Activated CD8-positive, alpha-beta memory T cell treated with anti-CD3 and anti-CD28 coated beads, Interleukin-2, amount 50 U/mL, for 1 hour (primary cell): ENCODE measurements around the gene SENP5.

Source experiments
- DNase-seq: peaks from one replicate; pipeline ENCODE4 v3.0.0-alpha.2; 2020; ENCODE audit errors: extremely low read depth

Gene SENP5

GRCh38 chr3:196883361-196883760 is 15.6 kb downstream of the SENP5 start:
- DNase-seq: no peak

GRCh38 chr3:196886144-196886543 is 18.4 kb downstream of the SENP5 start:
- DNase-seq: no peak

- no peak for DNase-seq
These were observed 22.4 kb downstream of the SENP5 start for GRCh38 chr3:196889844-196890708.

GRCh38 chr3:196894557-196895295 is 27.0 kb downstream of the SENP5 start:
- DNase-seq: no peak

- DNase-seq: no peak
These were observed 28.5 kb downstream of the SENP5 start for GRCh38 chr3:196896229-196896628.

GRCh38 chr3:196901768-196902167 is 34.0 kb downstream of the SENP5 start:
- no peak for DNase-seq

GRCh38 chr3:196902296-196902695 is 34.6 kb downstream of the SENP5 start:
- no peak for DNase-seq

- DNase-seq: no peak
These were observed 36.0 kb downstream of the SENP5 start for GRCh38 chr3:196903740-196904139.

GRCh38 chr3:196914866-196915265 is 47.1 kb downstream of the SENP5 start:
- DNase-seq: no peak

GRCh38 chr3:196915375-196915774 is 47.7 kb downstream of the SENP5 start:
- DNase-seq: no peak

GRCh38 chr3:196916221-196916620 is 48.5 kb downstream of the SENP5 start:
- no peak for DNase-seq

- DNase-seq: no peak
These were observed 49.3 kb downstream of the SENP5 start for GRCh38 chr3:196916995-196917394.

- no peak for DNase-seq
These were observed 51.2 kb downstream of the SENP5 start for GRCh38 chr3:196918968-196919367.

GRCh38 chr3:196920733-196921132 is 53.0 kb downstream of the SENP5 start:
- no peak for DNase-seq

GRCh38 chr3:196927571-196928453 is 60.1 kb downstream of the SENP5 start:
- no peak for DNase-seq

- no peak for DNase-seq
These were observed 63.4 kb downstream of the SENP5 start for GRCh38 chr3:196931157-196931556.

- DNase-seq: no peak
These were observed 64.3 kb downstream of the SENP5 start for GRCh38 chr3:196931828-196932587.

GRCh38 chr3:196932600-196932999 is 64.9 kb downstream of the SENP5 start:
- no peak for DNase-seq

- no peak for DNase-seq
These were observed 68.6 kb downstream of the SENP5 start for GRCh38 chr3:196936288-196936687.

- no peak for DNase-seq
These were observed 70.4 kb downstream of the SENP5 start for GRCh38 chr3:196938124-196938523.

- DNase-seq: no peak
These were observed 70.9 kb downstream of the SENP5 start for GRCh38 chr3:196938576-196938975.
